Stimulated activated CD8-positive, alpha-beta memory T cell treated with anti-CD3 and anti-CD28 coated beads, Interleukin-15, amount 100 ng/mL, for 48 hours (primary cell): ENCODE data around the gene KREMEN1.
A peak's percentile ranks its signal among the peaks of the same experiment; 100 is the strongest.

Experiments used
- DNase-seq, 2 donors: peaks; one replicate each; pipeline ENCODE4 v3.0.0-alpha.2; 2020; ENCODE audit warnings: low read depth in 2 of 2

KREMEN1 gene

GRCh38 chr22:29190051-29190450 is 117.2 kb downstream of the KREMEN1 start:
- DNase-seq: no peak

DNA sequence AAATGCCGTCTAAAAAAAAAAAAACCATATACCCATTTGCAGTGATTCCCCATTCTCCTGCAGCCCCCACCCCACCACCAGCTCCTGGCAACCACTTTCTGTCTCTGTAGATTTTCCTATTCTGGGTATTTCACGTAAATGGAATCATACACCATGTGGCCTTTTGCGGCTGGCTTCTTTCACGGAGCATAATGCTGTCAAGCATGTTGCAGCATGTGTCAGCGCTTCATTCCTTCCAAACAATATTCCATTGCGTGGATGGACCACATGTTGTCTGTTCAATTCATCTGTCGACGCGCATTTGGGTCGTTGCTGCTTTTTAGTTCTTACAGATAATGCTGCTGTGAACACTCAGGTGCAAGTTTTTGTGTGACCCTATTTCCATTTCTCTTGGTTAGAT is 118.1 kb downstream of the KREMEN1 start:
- DNase-seq: no peak

GRCh38 chr22:29193021-29193420 is 120.2 kb downstream of the KREMEN1 start:
- no peak for DNase-seq

- DNase-seq: no peak
Observed at GRCh38 chr22:29194184-29194583, 121.3 kb downstream of the KREMEN1 start.

DNA sequence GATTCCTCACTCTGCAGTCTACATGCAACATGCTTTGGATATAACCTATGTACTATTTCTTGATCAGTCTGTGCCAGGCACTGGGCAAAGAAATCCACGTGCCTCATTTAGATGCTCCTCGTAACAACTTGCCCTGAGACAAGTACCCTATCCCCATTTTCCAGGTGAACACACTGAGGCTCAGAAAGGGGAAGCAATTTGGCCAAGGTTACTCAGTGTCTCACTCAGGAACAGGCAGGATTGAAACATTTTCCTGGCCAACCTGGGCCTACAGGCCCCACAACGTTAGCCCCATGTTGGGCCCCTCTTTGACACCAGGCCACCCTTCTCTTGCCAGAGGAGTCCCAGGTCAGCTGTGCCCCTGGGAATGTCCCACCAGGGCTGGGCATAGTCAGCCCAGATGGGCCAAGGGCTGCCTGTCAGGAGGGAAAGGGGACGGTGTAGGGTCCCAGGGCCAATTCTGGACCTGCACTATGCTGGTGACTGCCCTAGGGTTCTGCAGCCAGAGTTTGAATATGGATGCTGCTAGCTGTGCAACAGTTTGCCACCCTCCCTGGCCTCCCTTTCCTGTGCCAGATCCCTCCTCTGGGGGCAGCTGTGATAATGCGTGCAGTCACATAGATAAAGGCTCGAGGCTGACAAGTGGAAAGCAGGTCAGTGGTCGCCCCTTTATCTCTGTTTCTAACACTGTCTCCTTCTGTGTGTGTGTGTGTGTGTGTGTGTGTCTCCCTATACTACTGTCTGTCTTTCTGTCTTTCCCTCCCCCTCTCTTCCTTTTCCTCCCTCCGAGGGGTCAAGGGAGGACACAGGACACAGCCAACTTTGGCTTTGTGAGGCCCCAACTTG is 122.5 kb downstream of the KREMEN1 start:
- DNase-seq: no peak

GRCh38 chr22:29195964-29196666 is 123.3 kb downstream of the KREMEN1 start:
- no peak for DNase-seq

GRCh38 chr22:29197096-29197495 is 124.3 kb downstream of the KREMEN1 start:
- no peak for DNase-seq

DNA sequence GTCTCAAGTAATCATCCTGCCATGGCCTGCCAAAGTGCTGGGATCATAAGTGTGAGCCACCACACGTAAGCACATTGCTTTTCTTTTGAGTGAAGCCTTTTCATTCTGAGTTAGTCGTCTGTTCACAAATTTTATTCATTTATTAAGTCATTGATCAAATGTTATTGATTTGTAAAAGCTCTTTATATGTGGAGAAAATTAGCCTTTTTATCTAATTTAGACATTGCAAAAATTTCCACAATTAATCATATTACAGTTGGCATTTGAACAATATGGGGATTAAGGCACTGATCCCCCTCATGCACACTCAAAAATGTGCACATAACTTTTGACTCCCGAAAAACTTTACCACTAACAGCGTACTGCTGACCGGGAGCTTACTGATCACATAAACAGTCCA is 125.4 kb downstream of the KREMEN1 start:
- DNase-seq: no peak

GRCh38 chr22:29199702-29200400 is 127.0 kb downstream of the KREMEN1 start:
- no peak for DNase-seq

DNA sequence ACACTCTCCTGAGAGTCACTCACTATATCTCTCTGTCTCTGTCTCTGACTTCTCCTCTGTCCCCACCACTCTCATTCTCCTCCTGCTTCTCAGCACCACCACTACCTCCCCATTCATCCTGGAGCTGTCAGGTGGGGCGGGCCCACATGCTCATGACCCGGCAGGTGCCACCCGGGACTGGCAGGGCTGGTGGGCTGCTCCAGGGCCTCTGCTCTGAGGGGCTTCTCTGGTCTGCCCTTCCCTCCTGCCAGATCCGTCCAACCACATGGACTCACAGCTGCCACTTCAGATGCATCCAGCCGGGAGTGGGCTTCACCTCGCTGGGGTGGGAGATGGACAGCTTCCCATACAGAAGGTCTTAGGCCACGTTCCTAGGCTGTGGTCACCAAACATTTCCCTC is 128.1 kb downstream of the KREMEN1 start:
- no peak for DNase-seq

- no peak for DNase-seq
Observed at GRCh38 chr22:29201782-29202181, 128.9 kb downstream of the KREMEN1 start.

- peak; percentile 64 to 79 for DNase-seq
Observed at GRCh38 chr22:29202212-29203192, 129.7 kb downstream of the KREMEN1 start.

GRCh38 chr22:29203488-29204454 is 130.9 kb downstream of the KREMEN1 start:
- DNase-seq: no peak

GRCh38 chr22:29204455-29205183 is 131.8 kb downstream of the KREMEN1 start:
- DNase-seq: no peak

DNA sequence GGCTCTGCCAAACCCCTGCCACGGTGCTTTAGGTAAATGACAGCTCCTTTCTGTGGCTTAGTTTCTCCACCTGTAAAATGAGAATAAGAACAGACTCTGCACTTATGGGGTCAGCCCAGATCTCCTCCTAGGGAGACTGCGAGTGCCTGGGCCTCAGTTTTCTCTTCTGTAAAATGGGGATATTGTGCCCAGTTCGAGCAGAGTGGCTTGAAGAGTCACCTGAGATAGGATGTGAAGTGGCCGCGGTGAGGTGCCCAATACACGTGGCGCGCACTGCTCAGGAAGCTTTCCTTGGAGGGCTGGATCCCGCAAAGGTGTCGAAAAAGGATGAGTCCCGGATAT is 132.4 kb downstream of the KREMEN1 start:
- no peak for DNase-seq

DNA sequence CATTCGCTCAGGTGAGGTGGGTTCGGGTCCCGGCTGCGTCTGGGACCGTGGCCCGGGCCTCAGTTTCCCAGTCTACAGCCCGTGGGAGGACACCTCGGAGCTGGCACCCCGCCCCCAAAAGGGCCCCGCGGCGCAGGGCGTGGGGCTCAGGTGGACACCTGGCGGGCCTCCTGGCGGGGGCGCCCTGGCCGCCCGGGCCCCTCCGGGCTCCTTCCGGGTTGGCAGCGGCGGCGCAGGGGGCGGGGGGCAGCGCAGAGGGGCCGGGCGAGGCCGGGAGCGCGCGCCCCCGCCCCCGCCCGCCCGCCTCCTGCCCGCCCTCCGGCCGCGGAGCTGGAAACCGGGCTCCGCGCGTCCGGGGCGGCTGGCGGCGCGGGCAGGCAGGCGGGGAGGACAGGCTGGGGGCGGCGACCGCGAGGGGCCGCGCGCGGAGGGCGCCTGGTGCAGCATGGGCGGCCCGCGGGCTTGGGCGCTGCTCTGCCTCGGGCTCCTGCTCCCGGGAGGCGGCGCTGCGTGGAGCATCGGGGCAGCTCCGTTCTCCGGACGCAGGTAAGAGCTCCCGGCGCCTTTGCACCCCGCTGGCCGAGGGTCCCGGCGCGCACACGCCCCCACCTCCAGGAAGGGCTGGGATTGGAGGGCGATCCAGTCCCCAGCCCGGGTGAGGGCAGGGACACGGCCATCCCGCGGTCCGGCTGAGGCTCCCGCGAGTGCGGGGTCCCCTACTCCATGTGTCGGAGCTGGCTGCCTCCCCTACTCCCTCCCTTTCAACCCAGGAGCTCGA is 132.9 kb downstream of the KREMEN1 start, which contains the start of gene EMID1:
TSS of gene EMID1 (plus strand) at position 303 of the 778 bp plus-strand sequence. CDS start at position 446, 143 bp downstream.
- peak; percentile 5 to 14 for DNase-seq

GRCh38 chr22:29206372-29207242 is 133.8 kb downstream of the KREMEN1 start:
- DNase-seq: no peak

DNA sequence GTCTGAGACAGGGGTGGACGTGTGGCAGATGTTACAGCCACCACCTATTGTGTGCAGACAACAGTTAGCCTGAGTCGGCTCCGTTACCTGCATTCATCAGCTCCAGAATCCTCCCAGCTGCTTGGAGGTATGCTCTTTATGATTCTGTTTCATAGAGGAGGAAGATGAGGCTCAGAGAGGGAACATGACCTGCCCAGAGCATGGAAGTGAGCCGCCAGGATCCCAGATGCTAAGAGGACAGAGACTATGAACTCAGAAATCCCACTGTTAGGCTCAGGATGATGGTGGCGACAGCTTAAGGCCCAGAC is 134.4 kb downstream of the KREMEN1 start:
- no peak for DNase-seq
